ENCODE data around the gene D2HGDH. TPM values are rescaled to one million over a fixed set of nuclear protein-coding genes. Genes with fewer than 3 reads are reported as not detected.

Gene D2HGDH
- total and polyA plus RNA-seq, 2 experiments from 2014 or later, result 3.7 to 17.3 TPM

GRCh38 chr2:241811952-241812729, 77.7 kb downstream of the D2HGDH start:
- Mint-ChIP-seq H3K36me3 (ENCODE audit: low read depth) (no peaks in the 10 kb centered on the region; the same call in 2 of the 3 replicates), H3K27me3 (ENCODE audit: insufficient read depth, low read depth, poor library complexity) (peaks cover 16% of the 10 kb centered on the region), H3K9me3 (no peaks in the 10 kb centered on the region), H3K4me3 (no peak overlapping the region), H3K4me1 (peaks cover 14% of the 10 kb centered on the region), H3K27ac (no peak overlapping the region)
- Histone ChIP-seq H4K20me1 (replicated peaks; ENCODE audit: insufficient read depth) (no peaks in the 10 kb centered on the region), H3K4me1 (ENCODE audit: insufficient read depth) (0 out of 2 replicates have a peak, but pooled peaks cover 6% of the 10 kb centered on the region), H3K79me2 (replicated peaks; ENCODE audit: insufficient read depth) (no peaks in the 10 kb centered on the region), H3K27ac (ENCODE audit: low read depth) (no peak overlapping the region), H3K4me3 (no peak overlapping the region), H3K36me3 (ENCODE audit: insufficient read depth) (no peaks in the 10 kb centered on the region), H3K27me3 (ENCODE audit: insufficient read depth) (no peaks in the 10 kb centered on the region), H3K9me2 (ENCODE audit: insufficient read depth) (no peaks in the 10 kb centered on the region), H3K4me2 (no peak overlapping the region), H3F3A (replicated peaks; ENCODE audit: low read depth) (peaks cover 11% of the 10 kb centered on the region; the same call in 1 of the 2 replicates), H2AFZ (no peak overlapping the region)
- ATAC-seq (no peak), DNase-seq (ENCODE audit: low spot score) (no peak)
- no peak for TF ChIP-seq EZH2 (IDR thresholded peaks at IDR 0.05; ENCODE audit: low read depth, unreplicated experiment)
- no peak for TF ChIP-seq ETS1 (IDR thresholded peaks at IDR 0.05)
- no peak for TF ChIP-seq CTCF (conservative IDR thresholded peaks at IDR 0.05; ENCODE audit: low read depth in 2 of 2)
- TF ChIP-seq ZNF114 (CRISPR knock-in tag; IDR thresholded peaks at IDR 0.05), result no peak
- TF ChIP-seq REST (IDR thresholded peaks at IDR 0.05; ENCODE audit: unreplicated experiment), result no peak
- TF ChIP-seq CREB1 (CRISPR knock-in tag; IDR thresholded peaks at IDR 0.05; ENCODE audit: low read depth), result no peak
- no peak for TF ChIP-seq POLR2AphosphoS5 (IDR thresholded peaks at IDR 0.05; ENCODE audit: low read depth)
- TF ChIP-seq STAT1 (IDR thresholded peaks at IDR 0.05; ENCODE audit: unreplicated experiment), result no peak
- no peak for TF ChIP-seq ZNF331 (CRISPR knock-in tag; IDR thresholded peaks at IDR 0.05; ENCODE audit: low read depth)
- TF ChIP-seq JUNB (IDR thresholded peaks at IDR 0.05; ENCODE audit: unreplicated experiment), result no peak
- no peak for TF ChIP-seq ZNF462 (CRISPR knock-in tag; IDR thresholded peaks at IDR 0.05)
- no peak for TF ChIP-seq NANOG (IDR thresholded peaks at IDR 0.05; ENCODE audit: borderline replicate concordance)
- TF ChIP-seq EZH2phosphoT487 (IDR thresholded peaks at IDR 0.05; ENCODE audit: unreplicated experiment), result no peak
